Keratinocyte (primary cell): Measurements from ENCODE around the gene CDHR4. TPM values are rescaled to one million over a fixed set of nuclear protein-coding genes. Genes with fewer than 3 reads are reported as not detected.
"Not testable (repeated sequence)": the region's sequence is repeated elsewhere in the genome, so short reads cannot be mapped to it uniquely, and the experiment has no call there.

Source experiments
- DNase-seq: peaks from one replicate; pipeline ENCODE4 v3.0.0-alpha.2; 2011; ENCODE audit warnings: low read depth, missing footprints, low spot score
- FAIRE-seq: peaks from 2 replicates; lab custom pipeline; 2011; peaks lifted over from hg19 to GRCh38; lab: Jason Lieb, UNC
- H2AFZ ChIP-seq: 2 replicates; pipeline ENCODE4 v1.6.0; 2012; ENCODE audit warnings: low read length, control low read depth, inconsistent platforms; ENCODE audit not compliant: control insufficient read depth
- H3K27ac ChIP-seq: 2 replicates; pipeline ENCODE4 v1.5.1; 2011; ENCODE audit warnings: low read length; ENCODE audit not compliant: control insufficient read depth, insufficient read depth
- H3K27me3 ChIP-seq: 3 replicates; pipeline ENCODE4 v1.6.0; 2011; ENCODE audit warnings: low read length; ENCODE audit not compliant: control insufficient read depth, insufficient read depth; ENCODE audit errors: extremely low read depth
- H3K36me3 ChIP-seq, 2 experiments: 2 replicates in 1 of 2; 3 replicates in 1 of 2; pipeline ENCODE4 v1.5.1; 2011; ENCODE audit warnings: low read length in 2 of 2, mild to moderate bottlenecking in 1 of 2; ENCODE audit not compliant: control insufficient read depth in 2 of 2, insufficient read depth in 2 of 2; ENCODE audit errors: extremely low read depth in 1 of 2
- H3K4me1 ChIP-seq: 3 replicates; pipeline ENCODE4 v1.5.1; 2011; ENCODE audit warnings: low read length; ENCODE audit not compliant: control insufficient read depth, insufficient read depth; ENCODE audit errors: extremely low read depth
- H3K4me2 ChIP-seq: 3 replicates; pipeline ENCODE4 v1.6.0; 2011; ENCODE audit warnings: low read depth, low read length; ENCODE audit not compliant: control insufficient read depth, insufficient read depth; ENCODE audit errors: extremely low read depth
- H3K4me3 ChIP-seq, 3 experiments: fragments of 200-600 bp in 1 of 3; sonication (generic) in 1 of 3; 2 replicates in 2 of 3; 3 replicates in 1 of 3; pipeline ENCODE4 v1.5.1; 2011 to 2016; ENCODE audit warnings: low read length in 3 of 3, mild to moderate bottlenecking in 3 of 3, control low read depth in 2 of 3, inconsistent platforms in 1 of 3, low read depth in 1 of 3, mixed read lengths in 1 of 3, mixed run types in 1 of 3, moderate library complexity in 1 of 3; ENCODE audit not compliant: control insufficient read depth in 2 of 3, insufficient read depth in 2 of 3; ENCODE audit errors: extremely low read depth in 1 of 3
- H3K79me2 ChIP-seq: 2 replicates; pipeline ENCODE4 v1.6.0; 2012; ENCODE audit warnings: low read length; ENCODE audit not compliant: control insufficient read depth, insufficient read depth
- H3K9ac ChIP-seq: 3 replicates; pipeline ENCODE4 v1.6.0; 2011; ENCODE audit warnings: low read length; ENCODE audit not compliant: control insufficient read depth, insufficient read depth; ENCODE audit errors: extremely low read depth
- H3K9me1 ChIP-seq: 3 replicates; pipeline ENCODE4 v1.6.0; 2011; ENCODE audit warnings: low read length; ENCODE audit not compliant: control insufficient read depth, insufficient read depth; ENCODE audit errors: extremely low read depth
- H3K9me3 ChIP-seq: 2 replicates; pipeline ENCODE4 v1.5.1; 2012; ENCODE audit warnings: low read depth, low read length; ENCODE audit not compliant: control insufficient read depth
- H4K20me1 ChIP-seq: 3 replicates; pipeline ENCODE4 v1.6.0; 2011; ENCODE audit warnings: low read length; ENCODE audit not compliant: control insufficient read depth, insufficient read depth; ENCODE audit errors: extremely low read depth
- CTCF ChIP-seq, 3 experiments: IDR thresholded peaks in 1 of 3; conservative IDR thresholded peaks in 1 of 3; optimal IDR thresholded peaks in 1 of 3; 2 replicates in 2 of 3; 3 replicates in 1 of 3; pipeline versions ENCODE3 to v1.5.1; 2011; ENCODE audit warnings: low read length in 3 of 3, mild to moderate bottlenecking in 3 of 3, moderate library complexity in 2 of 3, control low read depth in 1 of 3, inconsistent platforms in 1 of 3; ENCODE audit not compliant: insufficient read depth in 2 of 3; ENCODE audit errors: extremely low read depth in 1 of 3
- EZH2 ChIP-seq: IDR thresholded peaks from one replicate; pipeline ENCODE4 v1.6.1; 2012; ENCODE audit warnings: inconsistent platforms, mild to moderate bottlenecking, low read length, moderate library complexity
- dilution Hi-C: fragments of 300-500 bp; cut with MboI; formaldehyde crosslinking; loops from one replicate; pipeline ENCODE4 v1.7.0; 2020; ENCODE audit warnings: low sequenced_read_pairs; ENCODE audit not compliant: extremely low pct_ligation_motif_present
- polyA plus RNA-seq, 5 experiments: library from polyadenylated mRNA; depleted of rRNA in 3 of 5; stranded (reverse) in 3 of 5; stranded (forward) in 1 of 5; unstranded in 1 of 5; fragments of >200 nt; gene quantifications; 1 replicate in 1 of 5; 2 replicates in 3 of 5; 3 replicates in 1 of 5; pipeline versions ENCODE4 v1.2.1 to v1.2.3, GENCODE V29; 2011 to 2012; ENCODE audit warnings: missing spikeins in 2 of 5, low read depth in 1 of 5, low replicate concordance in 1 of 5

CDHR4 gene
- polyA plus RNA-seq, 1 donor (not counting 4 experiments of a cell fraction or from before 2014, with no cell fraction given): not detected

GRCh38 chr3:49831341-49831740 is 31.7 kb upstream of the CDHR4 start:
- no peak overlapping the region for H2AFZ ChIP-seq
- no peaks in the 10 kb centered on the region for H3K9me3 ChIP-seq
- FAIRE-seq: no peak
- H3K9ac ChIP-seq: no peak overlapping the region
- no peaks in the 10 kb centered on the region for H3K4me1 ChIP-seq
- no peaks in the 10 kb centered on the region for H3K79me2 ChIP-seq
- peaks cover 5 to 17% of the 10 kb centered on the region in 2 experiments for H3K36me3 ChIP-seq
- H3K9me1 ChIP-seq: no peaks in the 10 kb centered on the region
- H3K27me3 ChIP-seq: no peaks in the 10 kb centered on the region
- dilution Hi-C loops: no loop called here
- no peak for TF ChIP-seq EZH2
- no peak for TF ChIP-seq CTCF (optimal IDR thresholded peaks at IDR 0.05 in 1 of 3, IDR thresholded peaks at IDR 0.05 in 1 of 3, conservative IDR thresholded peaks at IDR 0.05 in 1 of 3; ENCODE audit: extremely low read depth in 1 of 3, insufficient read depth in 2 of 3, low read length in 3 of 3)
- no peak overlapping the region for H3K4me2 ChIP-seq
- no peak for DNase-seq
- H4K20me1 ChIP-seq: no peaks in the 10 kb centered on the region
- no peak overlapping the region for H3K4me3 ChIP-seq
- no peak overlapping the region for H3K27ac ChIP-seq

- Histone ChIP-seq H3K9me3 (no peaks in the 10 kb centered on the region), H3K79me2 (no peaks in the 10 kb centered on the region), H3K4me2 (no peak overlapping the region), H3K4me3 (no peak overlapping the region), H3K9ac (no peak overlapping the region), H3K36me3 (peaks cover 0 to 9% of the 10 kb centered on the region in 2 experiments), H3K4me1 (no peaks in the 10 kb centered on the region), H3K27ac (no peak overlapping the region), H4K20me1 (no peaks in the 10 kb centered on the region), H2AFZ (no peak overlapping the region), H3K9me1 (no peaks in the 10 kb centered on the region), H3K27me3 (no peaks in the 10 kb centered on the region)
- no peak for DNase-seq
- dilution Hi-C loops: no loop called here
- FAIRE-seq: no peak
- TF ChIP-seq EZH2: no peak
- no peak for TF ChIP-seq CTCF (optimal IDR thresholded peaks at IDR 0.05 in 1 of 3, IDR thresholded peaks at IDR 0.05 in 1 of 3, conservative IDR thresholded peaks at IDR 0.05 in 1 of 3; ENCODE audit: extremely low read depth in 1 of 3, insufficient read depth in 2 of 3, low read length in 3 of 3)
Measured at GRCh38 chr3:49826016-49826415, 26.3 kb upstream of the CDHR4 start.

- H3K9ac ChIP-seq, H3K4me1 ChIP-seq, H3K79me2 ChIP-seq, H3K27me3 ChIP-seq, H3K9me3 ChIP-seq, H2AFZ ChIP-seq, dilution Hi-C loops, H3K36me3 ChIP-seq, H3K4me2 ChIP-seq, H3K9me1 ChIP-seq, H3K4me3 ChIP-seq, H4K20me1 ChIP-seq, H3K27ac ChIP-seq, DNase-seq, FAIRE-seq: not testable (repeated sequence)
Measured at GRCh38 chr3:49823131-49823530, 23.5 kb upstream of the CDHR4 start.
